Fibroblast of lung (primary cell): Measurements from ENCODE around the gene MCF2L.

ENCODE experiments used
- CTCF ChIP-seq, 2 donors: IDR thresholded peaks in 1 of 2; conservative IDR thresholded peaks in 1 of 2; 1 replicate in 1 of 2; 2 replicates in 1 of 2; pipeline ENCODE4 v1.5.1; 2011 to 2012; ENCODE audit warnings: low read length in 2 of 2, control low read depth in 1 of 2, inconsistent platforms in 1 of 2, low read depth in 1 of 2, mild to moderate bottlenecking in 1 of 2
- EZH2 ChIP-seq: IDR thresholded peaks from 2 replicates; pipeline ENCODE4 v1.5.1; 2012; ENCODE audit warnings: low read length, control low read depth, mild to moderate bottlenecking; ENCODE audit errors: missing control alignments

GRCh38 chr13:113013878-113014751, 45.1 kb downstream of the MCF2L start:
- TF ChIP-seq CTCF (conservative IDR thresholded peaks at IDR 0.05 in 1 of 2, IDR thresholded peaks at IDR 0.05 in 1 of 2; ENCODE audit: low read depth in 1 of 2, low read length in 2 of 2) (no peak), EZH2 (no peak)
